ENCODE measurements around the gene EEFSEC.

The EEFSEC gene

DNA sequence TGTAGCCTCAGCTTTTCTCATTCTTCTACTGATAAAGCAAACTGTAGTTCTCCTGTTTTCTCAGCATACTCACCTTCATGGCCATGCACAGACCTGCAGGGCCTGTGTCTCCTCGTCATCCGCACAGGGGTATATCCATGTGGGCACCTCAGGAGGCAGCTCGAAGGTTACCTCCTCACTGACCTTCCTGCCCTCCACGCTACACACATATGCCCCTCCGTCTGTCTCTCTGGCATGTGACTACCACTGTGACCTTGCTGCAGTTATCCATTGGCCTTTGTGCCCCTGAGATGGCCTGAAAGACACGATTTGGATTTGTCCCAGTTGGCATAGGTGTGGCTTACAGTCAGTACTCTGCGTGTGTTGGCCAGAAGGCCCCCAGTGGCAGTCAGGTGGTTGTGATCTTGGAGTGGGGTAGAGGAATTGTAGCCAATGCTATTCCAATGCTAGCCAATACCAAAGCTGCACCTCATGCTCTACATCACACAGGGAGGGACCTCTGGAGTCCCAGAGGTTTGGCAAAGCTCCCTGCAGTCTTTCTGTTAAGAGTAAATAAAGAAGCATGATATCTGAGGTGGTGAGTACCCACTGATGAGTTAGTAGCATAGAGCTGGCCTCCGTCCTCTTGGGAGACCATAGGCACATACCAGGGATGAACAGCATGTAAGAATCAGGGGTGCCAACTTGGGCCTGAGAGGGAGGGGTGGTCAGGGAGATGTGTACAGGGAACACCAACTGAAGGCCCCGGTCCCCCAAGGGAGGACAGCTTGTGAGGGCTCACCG lies 143.4 kb downstream of the EEFSEC start:
- no peak for DNase-seq

DNA sequence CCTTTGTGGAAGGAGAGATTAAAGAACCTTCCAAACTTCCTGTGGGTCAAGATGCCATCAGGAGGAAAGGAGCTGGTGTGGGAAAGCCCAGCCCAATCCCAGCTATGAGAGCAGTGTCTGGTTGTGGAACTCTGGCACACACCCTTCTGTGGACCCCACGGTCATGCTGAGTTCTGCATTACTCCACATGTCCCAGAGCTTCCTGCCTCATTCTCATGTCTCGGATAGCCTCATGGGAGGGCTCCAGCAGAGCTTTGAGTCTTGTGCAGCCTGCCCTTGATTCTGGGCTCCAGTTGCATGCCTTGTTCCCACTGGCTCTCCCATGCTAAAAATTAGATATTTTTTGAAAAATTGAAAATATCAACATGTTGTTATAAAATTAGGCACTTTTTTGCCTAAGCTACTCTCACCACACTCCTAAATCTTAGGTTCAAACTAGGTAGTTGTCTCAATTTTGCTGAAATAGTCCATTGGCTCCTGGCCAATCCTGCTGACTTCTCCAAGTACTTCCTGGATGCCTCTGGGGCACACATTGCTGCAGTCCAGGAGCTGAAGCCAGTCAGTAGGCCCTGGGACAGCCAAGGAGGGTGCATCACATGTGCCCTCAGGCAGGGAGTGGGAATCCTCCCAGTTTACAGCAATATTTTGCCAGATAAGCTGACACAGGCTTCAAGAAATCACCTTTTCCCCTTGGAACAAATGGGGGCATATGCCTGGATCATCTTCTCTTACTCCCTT lies 144.3 kb downstream of the EEFSEC start:
- DNase-seq, result no peak

DNA sequence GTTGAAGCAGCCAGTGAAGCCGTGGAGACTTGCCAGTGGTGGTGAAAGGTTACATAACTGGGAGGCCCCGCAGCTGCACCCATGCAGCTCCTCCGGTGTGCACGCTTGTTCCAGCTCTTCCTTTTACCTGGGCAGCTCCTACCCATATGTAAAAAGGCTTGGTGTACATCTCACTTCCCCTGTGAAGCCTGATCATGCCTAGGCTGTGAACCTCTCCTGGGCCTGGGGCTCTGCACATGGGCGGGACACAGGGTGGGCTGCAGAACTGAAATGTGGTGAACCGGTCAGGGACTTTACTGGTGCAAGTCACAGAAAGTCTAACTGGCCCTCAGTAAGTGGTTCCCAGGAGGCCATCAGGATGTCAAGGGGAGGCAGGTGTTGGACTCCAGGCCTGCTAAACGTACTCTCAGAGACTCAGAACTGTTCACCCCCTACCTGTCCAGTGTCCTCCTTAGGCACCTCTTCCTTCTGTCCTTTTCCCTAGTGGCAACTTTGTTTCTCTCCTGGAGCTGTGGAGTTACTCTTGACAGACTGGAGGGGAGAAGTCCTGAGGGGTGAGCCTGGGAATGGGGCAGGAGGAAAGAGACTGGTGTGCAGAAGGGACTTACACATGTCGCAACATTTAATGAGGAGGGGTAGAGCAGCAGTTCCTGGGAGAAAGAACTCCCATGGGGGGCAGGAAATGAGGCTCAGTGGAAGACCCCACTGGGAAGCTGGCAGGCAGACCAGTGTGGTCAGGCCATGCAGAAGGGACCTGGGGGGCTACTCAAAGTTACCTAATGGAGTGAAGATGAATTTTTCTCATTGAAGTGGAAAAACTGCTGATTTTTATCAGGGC lies 148.1 kb downstream of the EEFSEC start:
- DNase-seq, result no peak

DNA sequence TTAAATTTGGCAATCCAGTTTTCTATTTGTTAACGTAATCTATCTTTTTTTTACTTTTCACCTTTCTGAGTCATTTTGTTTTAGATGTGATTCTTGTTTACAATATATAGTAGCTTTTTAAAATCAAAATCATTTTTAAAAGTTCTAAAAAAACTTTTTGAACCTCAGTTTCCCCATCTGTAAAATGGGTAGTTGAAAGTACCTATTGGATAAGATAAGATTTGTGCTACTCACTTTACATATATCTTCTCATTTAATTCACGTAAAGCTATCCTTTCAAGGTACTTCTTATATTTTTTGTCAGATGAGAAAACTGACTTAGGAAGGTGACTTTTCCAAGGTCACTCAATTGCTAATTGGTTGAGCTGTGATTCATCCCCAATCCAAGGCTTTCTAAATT lies 153.2 kb downstream of the EEFSEC start:
- no peak for DNase-seq

DNA sequence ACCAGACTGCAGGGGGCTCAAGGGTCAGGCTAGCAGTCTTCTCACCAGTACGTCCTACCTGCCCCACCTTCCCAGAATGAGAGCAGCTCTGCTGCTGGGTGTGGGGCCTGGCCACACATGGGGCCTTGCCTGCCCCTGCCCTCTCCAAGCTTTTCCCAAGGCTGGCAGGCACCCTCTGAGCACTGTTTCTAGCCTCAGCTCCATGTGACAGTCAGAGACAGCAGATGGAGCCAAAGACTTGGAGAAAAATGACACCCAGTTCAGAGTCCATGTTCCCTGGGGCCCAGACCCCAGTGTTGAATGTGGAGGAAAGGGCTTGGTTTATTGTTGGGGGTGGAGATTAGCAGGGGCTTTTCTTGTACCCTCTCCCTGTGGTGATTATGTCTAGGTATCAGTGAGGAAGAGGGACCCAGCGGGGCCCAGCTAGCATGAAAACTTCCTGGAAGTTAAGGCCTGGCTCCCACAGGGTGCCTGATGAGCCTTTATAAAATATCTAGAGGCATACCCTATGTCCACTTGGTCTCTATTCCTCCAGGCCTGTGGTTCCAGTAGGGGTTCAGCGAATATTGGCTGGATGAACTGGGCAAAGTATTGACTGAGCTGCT lies 153.8 kb downstream of the EEFSEC start:
- no peak for DNase-seq

DNA sequence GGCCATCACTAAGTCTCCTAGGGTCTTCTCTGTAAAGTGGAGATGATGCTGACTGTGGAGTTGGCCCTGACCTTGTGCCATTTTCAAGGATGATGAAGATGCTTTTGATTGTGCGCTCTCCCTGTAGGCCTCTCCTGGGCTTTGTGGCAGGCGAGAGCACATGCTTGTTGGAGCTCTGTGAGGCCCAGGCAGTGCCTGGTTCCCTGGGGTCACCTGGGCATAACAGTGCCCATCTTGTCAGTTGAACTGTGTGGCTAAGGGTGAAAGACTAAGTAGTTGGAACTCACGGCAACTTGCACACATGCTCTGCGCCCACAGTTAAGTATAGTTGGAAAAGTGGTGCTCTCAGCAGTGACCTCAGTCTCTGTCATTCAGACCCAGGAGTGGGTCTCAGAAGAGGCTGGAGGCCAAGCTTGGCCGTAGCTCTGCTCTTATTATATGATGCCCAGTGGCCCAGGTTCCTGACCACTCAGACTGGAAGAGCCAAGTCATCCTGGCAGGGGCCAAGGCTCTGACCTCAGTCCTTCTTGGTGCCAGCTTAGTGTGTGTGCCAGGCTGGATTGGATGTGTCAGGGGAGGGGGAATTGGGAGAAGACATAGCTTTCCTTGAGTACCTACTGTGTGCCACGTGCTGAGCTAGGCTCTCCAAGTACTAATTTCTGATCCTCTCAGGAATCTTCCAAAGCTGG lies 154.6 kb downstream of the EEFSEC start:
- no peak for DNase-seq

DNA sequence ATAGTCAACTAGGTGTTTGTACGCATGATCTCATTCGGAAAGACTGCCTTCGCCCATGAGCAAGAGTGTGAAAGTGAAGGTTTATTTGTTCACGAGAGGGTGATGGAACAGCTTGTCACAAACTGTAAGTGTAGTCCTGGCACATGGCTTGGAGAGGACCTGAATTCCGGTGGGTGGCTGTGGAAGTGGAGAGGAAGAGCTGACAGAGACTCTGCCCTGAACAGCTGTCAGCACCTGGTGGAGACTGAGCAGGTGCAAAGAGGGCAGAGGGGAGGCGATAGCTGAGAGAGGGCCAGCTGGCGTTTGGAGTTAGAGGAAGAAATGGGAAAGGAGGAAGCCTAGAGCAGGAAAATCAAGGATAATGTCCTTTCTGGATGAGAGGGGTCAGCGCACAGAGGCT lies 155.7 kb downstream of the EEFSEC start:
- DNase-seq, result no peak

DNA sequence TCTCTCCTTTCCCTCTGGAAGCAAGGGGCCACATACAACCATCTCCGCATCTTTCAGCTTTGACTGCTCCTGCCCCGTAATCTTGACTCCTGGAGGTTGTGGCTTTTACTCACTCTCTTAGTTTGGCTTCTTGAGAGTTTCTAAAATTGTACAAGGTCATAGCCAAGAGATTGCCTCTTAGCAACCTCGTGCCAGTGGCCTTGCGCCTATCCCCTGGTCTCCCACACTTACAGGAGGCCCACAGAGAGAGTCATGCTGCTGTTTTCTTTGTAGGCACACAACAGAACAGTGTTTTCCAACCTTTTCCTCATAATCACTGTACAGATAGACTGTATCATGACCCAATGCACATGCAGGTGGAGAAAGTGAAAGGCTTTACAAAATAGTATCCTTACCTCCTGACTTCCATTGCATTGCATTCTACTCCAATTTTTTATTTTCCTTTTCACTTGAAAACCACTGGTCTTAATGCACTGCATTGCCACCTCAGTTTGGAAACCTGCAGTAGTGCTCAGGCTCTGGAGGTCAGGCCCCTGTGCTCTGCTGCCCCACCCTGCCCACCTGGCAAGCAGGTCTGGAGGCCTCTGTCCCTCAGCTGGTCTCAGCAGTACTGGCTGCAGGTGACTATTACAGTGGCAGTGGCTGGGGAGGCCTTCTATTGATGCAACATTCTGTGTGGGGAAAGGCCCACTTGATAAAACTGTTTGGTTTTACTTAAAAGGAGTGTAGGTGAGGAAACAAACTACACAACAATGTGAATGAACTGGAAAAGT lies 157.2 kb downstream of the EEFSEC start:
- no peak for DNase-seq

DNA sequence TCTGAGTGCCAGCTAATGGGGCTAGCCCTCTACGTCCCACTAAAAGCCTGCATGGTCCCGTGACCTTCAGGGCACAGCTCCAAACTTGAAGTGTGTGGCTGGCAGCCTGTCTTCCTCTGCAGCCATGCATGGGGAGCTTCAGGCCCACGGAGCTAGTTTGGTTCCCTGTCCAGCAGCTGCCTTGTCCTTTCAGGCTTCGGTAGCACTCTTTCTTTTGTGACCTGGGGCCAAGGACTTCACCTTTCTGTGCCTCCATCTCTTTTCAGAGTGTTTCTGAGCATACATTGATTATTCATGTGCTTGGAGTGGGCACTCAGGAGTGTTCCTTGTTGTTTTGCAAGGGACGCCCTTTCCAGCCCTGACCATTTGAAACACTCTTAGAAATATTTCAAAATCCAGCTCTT lies 158.2 kb downstream of the EEFSEC start:
- DNase-seq, result no peak

DNA sequence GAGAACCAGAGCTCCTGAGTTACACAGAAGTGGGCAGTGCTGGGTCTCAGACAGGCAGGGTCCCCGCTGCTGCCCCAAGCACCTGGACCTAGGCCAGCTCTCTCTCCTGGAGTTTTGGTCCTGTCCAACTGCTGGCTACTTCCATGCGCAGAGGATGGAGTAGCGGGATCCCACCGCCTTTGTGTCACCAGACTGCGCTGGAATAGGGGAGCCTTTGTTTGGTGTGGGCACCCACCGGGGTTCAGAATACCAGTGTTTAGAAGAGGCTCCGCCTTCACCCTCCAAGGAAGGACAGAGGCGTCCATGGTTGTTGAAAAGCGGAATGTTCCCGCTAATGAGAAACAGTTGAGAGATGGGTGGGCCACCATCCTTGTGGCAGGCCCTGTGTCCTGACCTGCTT lies 159.0 kb downstream of the EEFSEC start:
- no peak for DNase-seq

DNA sequence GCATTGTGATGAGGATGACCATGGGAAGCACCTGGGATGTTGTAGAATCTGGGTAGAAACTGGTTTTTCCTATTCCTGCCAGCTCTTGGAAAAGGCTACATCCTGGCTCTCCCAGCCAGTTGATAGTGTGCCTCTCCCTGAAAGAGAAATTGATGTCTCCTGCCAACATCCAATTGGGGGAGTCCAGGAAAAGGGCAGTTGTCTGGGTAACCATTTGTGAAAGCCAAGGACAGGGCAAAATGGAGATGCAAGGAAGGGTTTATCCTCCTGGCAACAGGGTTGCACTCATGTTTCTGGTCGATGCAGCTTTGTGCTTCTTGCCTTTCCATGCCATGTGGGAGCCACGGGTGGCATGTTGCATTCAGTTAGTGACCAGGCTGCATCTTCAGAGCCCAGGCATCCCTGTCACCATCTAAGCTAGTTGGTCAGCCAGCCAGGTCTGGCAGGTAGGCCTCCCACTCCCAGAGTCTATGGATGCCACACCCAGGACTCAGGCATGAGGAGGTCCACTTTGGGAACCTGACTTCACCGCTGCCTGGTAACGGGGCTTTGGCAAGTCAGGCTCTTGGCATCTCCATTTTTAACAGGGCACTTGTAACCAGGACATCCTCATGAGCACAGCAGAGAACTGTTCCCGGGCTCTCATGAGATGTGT lies 159.9 kb downstream of the EEFSEC start:
- DNase-seq, result no peak

DNA sequence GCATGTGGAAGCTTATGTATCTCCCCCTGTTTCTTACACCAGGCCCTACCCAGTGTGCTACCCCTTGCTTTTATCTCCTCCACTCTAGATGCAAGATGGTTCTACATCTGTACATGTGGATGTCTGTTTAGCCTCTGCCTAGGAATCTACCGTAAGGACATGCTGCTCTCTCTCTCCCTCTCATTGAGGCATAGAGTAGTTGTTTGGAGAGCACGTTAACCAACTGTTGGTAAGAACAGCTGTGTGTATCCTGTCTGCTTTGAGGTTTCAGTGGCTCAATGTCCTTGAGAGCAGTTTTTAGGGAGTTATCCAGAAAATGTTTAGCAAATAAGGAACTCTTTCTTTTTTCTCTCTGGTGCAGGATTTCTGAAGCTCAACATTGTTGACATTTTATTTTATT lies 160.7 kb downstream of the EEFSEC start:
- DNase-seq, result no peak

DNA sequence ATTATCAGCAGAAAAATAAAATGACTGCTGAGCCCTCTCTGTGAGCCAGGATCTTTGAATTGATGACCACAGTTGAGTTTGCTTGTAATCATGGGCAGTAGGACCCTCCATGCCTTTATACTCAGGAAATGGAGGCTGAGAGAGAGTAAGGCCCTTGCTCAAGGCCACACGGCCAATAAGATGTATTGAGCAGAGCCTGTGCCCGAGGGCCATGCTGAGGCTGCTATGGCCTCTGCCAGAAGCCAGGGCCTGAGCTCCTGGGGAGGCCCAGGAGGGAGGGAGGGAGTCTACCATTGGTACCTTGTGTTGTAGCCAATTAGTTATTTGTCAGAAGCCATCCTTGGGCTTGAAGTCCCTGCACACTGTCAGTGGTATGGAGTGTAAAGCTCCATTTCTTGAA lies 162.0 kb downstream of the EEFSEC start:
- DNase-seq, result no peak

DNA sequence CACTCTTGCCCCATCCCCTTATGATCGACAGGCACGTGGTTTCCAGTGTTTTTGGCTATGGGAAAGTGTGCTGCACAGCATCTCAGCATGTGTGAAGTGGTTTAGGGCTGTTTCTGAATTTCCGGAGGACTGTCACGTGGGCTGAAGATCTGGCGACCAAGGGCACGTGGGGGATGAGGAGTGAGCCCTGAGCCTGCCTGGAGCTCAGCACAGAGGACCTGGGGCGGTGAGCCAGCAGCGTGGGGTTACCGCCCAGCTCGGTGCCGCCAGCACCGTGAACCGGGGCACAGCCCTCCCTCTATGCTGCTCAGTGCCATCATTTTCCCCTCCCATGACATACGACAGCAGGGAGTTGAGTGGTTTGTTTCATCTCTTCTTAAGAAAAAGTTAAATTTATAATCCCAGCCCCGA lies 163.2 kb downstream of the EEFSEC start:
- peak; percentile 74 to 77 for DNase-seq

DNA sequence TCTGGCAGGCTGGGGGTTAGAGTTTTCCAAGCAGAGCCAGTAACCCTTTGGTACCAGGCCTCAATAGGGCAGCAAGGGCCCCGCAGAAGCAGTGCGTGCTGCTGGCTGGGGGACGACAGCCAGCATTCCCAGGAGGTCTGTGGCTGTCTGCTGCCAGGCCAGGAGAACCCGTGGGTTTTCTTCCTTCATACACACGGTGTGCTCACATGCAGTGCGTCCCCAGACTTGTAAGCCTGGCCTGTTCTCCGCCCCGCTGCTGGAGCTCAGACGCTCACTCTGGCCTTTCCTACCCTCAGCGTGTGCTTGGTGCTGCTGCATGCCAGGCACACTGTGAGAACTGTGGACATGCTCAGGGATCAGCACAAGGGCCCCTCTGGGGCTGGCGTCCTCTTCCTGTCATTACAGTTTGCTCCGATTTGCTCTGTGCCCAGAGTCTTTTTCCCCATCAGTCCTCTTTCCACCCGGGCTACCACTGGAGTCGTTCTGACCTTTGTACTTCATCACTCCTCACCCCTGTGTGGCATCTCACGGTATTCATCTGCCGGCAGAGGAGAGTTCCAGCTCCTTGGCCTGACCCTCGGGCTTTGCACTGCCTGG lies 163.9 kb downstream of the EEFSEC start:
- no peak for DNase-seq

DNA sequence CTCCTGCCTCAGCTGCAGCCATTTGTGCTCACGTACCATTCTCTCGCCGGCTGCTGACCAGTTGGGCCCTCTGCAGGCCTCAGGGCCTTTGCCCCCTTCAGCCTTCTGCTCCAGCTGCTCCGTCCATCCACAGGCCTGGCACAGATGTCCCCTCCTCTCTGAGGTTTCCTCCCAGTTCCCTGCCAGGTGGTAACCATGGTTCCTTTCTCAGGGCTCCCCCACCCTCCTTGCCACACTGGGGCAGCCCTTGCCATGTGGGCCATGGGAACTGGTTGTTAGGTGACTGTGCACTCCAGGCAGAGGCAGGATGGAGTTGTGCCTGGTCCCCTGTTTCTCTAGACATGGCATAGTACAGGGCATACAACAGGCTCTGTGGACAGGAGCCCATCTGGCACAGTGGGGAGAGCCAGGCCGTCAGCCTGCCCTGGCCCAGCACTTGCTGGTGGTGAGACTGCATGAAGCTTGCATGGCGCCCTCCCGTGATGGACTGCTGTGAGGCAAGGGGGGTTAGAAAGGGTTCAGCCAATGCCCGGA lies 164.5 kb downstream of the EEFSEC start:
- no peak for DNase-seq

DNA sequence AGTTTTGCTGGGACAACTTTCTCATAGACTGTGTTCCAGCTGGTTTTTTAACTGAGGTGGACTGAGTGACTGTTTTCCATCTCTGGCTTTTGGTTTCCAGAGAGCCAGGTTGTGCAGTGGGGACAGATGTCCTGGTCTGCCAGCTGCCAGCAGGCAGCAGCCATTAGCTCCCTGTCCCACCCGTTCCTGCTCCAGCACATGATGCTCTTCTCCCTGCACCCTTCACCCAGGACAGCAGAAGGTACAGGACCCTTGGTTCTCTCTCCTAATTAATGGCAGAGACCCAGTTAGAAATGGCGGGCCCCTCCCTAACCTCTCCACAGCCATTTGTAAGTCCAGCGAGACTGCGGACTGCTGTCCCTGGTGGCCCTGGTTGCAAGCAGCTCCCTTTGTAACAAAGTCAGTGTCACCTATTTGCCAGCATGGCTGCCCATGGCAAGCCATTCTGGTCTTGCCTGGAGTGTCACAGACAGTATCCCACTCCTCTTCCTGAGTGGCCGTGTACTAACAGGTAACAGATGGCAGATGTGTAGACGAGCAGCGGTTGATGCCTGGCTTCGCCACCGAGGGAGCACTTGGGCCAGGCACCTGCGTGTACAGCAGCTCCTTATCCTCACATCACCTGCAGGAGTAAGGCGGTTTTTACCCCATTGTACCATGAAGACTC lies 165.1 kb downstream of the EEFSEC start:
- no peak for DNase-seq

DNA sequence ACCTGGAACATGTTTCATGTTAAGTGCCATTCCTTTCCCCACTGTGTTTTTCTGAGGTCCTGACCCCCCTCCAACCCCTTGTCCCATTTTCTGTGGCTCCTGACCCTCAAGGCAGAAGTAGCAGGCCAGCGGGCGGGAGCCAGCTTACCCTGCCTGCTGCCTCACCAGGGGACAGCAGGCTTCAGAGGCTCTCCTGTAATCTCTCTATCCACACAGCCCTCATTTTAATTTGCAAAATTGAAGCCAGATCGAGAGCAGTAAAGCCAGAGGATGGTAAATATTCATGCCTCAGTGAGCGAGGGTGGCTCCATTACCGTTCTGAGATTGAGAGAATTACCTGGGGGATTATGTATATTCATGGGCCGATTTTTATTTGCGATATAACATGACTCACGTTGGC lies 165.8 kb downstream of the EEFSEC start:
- no peak for DNase-seq

DNA sequence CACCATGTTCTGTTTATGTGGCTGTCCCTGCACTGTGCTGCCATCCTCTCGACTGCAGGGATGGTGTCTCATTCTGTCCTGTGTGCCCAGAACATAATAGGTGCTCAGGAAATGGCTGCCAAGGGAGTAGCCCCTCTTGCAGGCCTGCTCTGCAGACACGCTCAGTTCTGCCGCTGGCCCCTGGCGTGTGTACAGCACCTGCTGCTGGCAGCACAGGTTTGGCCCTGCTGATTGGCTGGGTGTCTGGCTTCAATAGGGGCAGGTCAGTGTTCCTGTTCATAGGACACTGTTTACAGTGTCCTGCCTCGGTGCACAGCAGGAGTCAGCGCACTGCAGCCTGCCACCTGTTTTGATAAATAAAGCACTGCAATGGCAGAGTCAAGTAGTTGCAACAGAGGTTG lies 166.5 kb downstream of the EEFSEC start:
- DNase-seq, result no peak

Measured in CD4-positive, alpha-beta T cell treated with Interleukin-1 beta for 1 hour (primary cell).